Fibroblast of gingiva (primary cell): Measurements from ENCODE around the gene IL1R1.
A peak's percentile ranks its signal among the peaks of the same experiment; 100 is the strongest.

Source experiments
- DNase-seq: peaks from one replicate; pipeline ENCODE4 v3.0.0-alpha.2; 2011; ENCODE audit warnings: low read depth

The IL1R1 gene

GRCh38 chr2:102204638-102205037, 62.1 kb downstream of the IL1R1 start:
- DNase-seq = no peak

DNA sequence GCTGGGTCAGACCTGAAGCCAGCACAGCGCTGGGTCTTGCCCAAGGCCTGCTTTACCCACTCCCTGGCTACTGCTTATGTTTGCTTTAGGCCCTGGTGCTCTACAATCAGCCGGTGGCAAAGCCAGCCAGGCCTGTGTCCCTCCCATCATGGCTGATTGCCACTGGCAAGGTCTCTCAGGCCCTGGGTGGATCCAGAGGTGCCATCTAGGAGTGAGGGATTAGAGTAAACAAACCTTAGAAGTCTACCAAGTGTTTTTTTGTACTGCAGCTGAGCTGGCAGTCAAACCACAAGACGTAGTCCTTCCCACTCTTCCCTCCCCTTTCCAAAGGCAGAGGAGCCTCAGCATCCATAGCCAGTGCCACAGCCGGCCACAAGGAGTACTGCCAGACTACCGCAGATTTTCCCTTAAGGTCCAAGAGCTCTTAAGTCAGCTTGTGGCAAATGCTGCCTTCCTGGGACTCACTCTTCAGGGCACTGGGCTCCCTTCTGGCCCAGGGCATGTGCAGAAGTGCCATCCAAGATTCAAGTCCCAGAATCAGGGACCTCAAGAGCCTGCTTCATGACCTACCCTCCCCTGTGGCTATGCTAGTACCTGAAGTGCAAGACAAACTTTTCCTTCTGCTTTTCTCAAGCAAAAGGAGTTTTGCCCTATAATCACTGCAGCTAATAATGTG, 64.3 kb downstream of the IL1R1 start:
- DNase-seq = peak; percentile 22

DNA sequence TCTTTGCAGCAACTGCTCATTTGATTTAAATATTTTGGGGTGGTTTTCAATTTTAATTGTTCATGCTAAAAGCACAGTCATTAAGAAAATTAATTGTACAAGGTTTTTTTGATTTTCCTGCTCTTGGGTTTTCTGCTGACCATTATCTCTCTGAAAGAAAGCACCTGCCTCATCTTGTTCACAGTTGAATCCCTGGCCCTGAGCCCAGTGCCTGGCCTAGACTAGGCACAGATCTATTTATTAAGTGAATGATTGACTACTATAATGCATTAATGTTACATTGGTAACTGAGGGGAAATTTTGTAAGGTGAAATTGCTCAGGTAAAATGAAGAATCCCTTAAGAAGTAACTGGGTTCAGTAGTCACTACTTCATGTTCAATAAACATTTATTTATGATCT, 66.2 kb downstream of the IL1R1 start:
- DNase-seq = no peak

- DNase-seq = no peak
Observed at GRCh38 chr2:102209474-102209873, 66.9 kb downstream of the IL1R1 start.

DNA sequence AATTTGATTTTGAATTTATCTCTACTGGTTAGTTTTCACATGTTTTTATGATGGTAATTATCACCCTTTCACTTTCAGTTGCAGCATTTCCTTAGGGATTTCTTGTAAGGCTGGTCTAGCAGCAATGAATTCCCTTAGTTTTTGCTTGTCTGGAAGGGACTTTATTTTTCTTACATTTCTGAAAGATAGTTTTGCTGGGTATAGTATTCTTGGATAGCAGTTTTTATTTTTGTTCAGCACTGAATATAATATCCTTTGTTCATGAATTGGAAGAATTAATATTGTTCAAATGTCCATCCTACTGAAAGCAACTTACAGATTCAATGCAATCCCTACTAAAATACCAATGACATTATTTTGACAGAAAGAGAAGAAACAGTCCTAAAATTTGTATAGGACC, 74.5 kb downstream of the IL1R1 start:
- no peak for DNase-seq

- no peak for DNase-seq
Observed at GRCh38 chr2:102224824-102225739, 82.5 kb downstream of the IL1R1 start.

- DNase-seq = no peak
Observed at GRCh38 chr2:102226171-102226570, 83.6 kb downstream of the IL1R1 start.

DNA sequence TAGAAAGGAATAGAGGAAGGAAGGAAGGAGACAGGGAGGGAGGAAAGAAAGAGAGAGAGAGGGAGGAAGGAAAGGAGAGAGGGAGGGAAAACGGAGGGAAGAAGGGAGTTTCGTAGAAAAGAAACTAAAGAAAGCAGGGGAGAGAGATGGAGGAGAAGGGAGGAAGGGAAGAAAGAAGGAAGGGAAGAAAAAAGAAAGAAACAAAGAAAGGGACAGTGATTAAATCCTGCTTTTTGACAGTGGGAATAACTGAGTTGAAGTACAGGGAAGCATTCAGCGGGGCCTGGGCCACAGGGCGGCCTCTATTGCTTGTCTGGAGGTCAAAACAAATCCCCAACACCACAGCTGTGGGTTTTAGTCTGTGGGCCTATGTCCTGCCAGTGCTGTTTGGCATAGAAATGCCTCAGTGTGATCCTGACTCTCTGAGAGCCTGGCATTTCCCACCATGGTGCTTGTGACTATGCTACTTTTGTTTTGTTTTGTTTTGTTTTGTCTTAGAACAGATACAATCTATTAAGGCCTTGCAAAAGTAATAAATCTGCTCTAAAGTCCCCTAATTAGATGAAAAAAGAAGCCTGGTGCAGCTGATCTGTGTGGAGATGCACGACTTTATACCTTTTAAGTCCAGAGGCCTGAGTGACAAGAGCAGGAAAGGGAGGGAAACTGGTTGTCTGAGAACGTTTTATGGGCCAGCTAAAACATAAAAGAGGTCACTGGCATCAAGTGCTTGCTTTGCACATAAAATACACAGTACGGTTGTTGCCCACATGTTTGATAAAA, 84.3 kb downstream of the IL1R1 start:
- DNase-seq = no peak

DNA sequence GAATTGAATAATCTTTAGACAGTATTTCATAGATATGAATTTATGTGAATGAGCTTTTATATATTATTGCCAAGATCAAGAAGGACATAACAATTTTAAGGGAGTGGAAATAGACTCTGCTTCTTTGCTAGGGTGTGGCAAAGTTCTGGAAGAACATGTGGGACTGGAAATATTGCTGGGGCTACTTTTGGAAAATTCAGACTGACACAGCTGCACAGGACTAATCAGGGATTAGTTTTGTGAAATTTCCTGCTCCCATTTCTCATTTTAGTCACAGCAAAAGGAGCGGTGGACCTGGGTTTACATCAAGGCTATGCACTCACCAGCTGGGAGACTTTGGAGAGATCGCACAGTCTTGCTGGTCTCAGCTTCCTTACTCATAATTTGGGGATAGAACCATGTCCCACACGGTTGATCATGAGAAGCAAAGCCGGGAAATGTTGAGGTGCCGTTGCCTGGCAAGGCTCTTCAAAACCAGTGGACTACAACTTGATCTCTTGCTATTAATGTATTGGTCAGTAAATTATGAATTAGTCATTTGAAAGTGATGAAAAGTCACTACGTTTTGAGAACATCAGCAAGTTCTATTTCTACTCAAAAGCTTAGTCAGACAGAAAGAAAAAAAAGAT, 86.7 kb downstream of the IL1R1 start:
- DNase-seq = no peak
